Measurements from ENCODE around the gene TEX11.
"Not testable (repeated sequence)": the region's sequence is repeated elsewhere in the genome, so short reads cannot be mapped to it uniquely, and the experiment has no call there.

Gene TEX11

DNA sequence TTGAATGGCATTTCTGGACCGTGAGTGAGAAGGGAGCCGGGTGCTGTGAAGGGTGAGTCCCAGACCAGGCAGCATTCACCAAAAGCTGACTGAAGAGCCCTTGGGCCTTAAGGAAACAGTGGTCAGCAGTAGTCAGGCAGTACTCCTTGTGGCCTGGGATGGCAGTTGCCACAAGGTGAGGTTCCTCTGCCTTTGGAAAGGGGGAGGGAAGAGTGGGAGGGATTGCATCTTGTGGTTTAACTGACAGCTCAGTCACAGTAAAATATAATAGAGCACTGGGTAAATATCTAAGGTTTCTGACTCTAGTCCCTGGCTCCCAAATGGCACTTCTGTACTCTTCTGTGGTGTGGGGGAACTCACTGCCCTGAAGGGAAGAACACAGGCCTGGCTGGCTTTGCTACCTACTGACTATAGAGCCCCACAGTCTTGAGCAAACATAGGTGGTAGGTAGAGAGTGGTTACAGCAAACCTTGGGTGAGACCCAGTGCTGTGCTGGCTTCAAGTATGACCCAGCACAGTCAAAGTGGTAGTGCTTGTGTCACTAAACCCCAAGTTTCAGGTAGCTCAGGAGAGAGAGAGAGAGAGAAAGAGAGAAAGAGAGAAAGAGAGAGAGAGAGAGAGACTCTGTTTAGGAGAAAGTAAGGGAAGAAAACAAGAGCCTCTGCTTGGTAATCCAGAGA lies 154.2 kb downstream of the TEX11 start:
- DNase-seq: no peak

DNA sequence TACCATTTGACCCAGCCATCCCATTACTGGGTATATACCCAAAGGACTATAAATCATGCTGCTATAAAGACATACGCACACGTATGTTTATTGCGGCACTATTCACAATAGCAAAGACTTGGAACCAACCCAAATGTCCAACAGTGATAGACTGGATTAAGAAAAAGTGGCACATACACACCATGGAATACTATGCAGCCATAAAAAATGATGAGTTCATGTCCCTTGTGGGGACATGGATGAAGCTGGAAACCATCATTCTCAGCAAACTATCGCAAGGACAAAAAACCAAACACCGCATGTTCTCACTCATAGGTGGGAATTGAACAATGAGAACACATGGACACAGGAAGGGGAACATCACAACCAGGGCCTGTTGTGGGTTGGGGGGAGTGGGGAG lies 174.7 kb downstream of the TEX11 start:
- DNase-seq: not testable (repeated sequence)

DNA sequence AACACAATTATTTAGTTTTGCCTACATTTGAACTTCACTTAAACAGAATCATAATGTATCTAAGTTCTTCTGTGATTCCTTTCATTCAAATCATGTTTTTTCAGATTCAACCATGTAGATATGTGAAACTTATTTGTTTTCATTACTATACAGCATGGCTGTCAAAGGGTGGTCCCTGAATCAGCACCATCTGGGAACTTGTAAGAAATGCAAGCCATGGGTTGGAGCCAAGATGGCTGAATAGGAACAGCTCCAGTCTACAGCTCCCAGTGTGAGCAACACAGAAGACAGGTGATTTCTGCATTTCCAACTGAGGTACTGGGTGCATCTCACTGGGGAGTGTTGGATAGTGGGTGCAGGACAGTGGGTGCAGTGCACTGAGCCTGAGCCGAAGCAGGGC lies 180.6 kb downstream of the TEX11 start:
- DNase-seq: not testable (repeated sequence)

DNA sequence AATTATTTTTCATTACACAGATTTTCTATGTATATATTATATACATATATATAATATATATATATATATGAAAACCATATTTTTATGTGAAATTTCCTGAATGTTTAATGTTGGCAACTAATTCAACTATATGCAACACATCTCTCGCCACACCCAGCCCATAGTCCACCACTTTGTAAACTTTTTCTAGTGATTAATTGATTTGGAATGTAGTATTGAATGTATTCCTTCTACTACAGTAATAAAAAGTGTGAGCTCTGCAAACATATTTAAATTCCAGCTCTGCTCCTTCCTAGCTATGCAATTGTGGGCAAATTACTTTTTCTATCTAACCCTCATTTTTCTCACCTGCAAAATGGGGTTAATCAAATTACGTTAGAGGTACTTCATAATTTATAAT lies 187.8 kb downstream of the TEX11 start:
- DNase-seq: no peak

DNA sequence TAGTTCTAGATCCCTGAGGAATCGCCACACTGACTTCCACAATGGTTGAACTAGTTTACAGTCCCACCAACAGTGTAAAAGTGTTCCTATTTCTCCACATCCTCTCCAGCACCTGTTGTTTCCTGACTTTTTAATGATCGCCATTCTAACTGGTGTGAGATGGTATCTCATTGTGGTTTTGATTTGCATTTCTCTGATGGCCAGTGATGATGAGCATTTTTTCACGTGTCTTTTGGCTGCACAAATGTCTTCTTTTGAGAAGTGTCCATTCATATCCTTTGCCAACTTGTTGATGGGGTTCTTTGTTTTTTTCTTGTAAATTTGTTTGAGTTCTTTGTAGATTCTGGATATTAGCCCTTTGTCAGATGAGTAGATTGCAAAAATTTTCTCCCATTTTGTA lies 197.2 kb downstream of the TEX11 start:
- DNase-seq: not testable (repeated sequence)

DNA sequence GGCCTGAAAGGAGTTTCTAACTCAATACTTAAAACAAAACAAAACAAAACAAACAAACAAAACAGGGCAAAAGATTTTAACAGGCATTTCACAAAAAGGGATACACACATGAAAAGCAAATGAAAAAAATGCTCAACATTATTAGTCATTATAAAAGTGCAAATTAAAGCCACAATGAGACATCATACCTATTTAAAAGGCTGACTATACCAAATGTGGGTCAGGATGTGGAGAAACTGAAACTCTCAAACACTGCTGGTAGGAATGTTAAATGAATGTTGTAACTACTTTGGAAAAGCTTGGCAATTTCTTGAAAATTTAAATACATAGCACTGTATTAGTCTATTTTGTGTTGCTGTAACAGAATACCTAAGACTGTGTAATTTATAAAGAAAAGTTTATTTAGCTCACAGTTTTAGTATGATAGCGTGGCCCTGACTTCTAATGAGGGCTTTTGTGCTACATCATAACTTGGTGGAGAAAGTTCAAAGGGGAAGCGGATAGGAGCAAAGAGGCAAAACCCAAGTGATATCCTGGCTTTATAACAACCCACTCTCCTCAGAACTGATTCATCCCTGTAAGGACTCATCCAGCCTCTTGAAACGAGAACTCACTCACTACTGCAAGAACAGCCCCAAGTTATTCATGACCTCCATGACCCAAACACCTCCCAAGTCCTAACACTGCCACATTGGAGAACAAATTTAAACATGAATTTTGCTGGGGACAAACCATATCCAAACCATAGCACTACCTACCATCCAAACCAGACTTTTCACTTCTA lies 214.0 kb downstream of the TEX11 start:
- no peak for DNase-seq

DNA sequence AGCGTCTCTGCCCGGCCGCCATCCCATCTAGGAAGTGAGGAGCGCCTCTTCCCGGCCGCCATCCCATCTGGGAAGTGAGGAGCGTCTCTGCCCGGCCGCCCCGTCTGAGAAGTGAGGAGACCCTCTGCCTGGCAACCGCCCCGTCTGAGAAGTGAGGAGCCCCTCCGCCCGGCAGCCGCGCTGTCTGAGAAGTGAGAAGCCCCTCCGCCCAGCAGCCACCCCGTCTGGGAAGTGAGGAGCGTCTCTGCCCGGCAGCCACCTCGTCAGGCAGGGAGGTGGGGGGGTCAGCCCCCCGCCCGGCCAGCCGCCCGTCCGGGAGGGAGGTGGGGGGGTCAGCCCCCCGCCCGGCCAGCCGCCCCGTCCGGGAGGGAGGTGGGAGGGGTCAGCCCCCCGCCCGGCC lies 229.1 kb downstream of the TEX11 start:
- not testable (repeated sequence) for DNase-seq

DNA sequence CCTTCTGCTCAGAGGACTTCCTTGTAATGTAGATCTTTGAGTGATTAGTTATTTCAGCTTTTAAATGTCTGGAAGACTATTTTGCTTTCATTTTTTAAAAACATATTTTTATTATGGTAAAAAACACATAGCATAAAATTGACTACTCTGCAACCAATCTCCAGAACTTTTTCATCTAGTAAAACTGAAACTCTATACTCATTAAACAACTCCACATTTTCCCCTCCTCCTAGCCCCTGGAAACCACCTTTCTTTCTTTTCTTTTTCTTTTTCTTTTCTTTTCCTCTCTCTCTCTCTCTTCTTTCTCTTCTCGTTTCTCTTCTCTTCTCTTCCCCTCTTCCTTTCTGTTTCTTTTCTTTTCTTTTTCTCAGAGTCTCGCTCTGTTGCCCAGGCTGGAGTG lies 233.2 kb downstream of the TEX11 start:
- no peak for DNase-seq

DNA sequence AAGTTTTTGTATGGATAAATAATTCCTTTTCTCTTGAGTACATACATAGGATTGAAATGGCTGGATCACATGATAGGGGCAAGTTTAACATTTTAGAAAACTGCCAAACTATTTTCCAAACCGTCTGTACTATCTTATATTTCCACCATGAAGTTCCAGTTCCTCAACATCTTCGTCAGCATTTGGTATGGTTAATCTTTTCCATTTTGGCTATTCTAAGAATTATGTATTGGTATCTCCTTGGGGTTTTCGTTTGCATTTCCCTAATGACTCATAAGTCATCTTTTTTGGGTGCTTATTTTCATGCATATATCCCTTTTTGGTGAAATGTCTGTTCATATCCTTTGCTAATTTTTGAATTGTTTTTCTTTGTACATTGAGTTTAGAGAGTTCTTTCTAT lies 236.2 kb downstream of the TEX11 start:
- no peak for DNase-seq

DNA sequence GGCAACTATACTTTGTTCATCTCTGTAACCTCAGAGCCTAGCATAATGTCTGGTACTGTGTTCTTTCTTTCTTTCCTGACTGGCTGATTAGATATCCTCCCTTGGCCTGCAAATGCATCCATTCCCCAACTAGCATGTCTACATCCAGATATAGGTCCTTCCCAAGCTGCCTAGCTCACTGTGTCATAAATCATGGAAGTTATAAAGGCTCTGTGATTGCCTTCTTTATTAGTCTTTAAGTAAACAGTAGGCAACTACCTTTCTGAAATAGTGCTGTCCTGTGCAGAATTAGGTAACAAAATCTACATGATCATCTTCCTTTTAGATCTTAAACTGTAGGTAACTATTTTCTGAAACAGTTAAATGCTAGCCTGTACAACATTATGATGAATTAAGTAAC lies 239.4 kb downstream of the TEX11 start:
- DNase-seq: no peak

DNA sequence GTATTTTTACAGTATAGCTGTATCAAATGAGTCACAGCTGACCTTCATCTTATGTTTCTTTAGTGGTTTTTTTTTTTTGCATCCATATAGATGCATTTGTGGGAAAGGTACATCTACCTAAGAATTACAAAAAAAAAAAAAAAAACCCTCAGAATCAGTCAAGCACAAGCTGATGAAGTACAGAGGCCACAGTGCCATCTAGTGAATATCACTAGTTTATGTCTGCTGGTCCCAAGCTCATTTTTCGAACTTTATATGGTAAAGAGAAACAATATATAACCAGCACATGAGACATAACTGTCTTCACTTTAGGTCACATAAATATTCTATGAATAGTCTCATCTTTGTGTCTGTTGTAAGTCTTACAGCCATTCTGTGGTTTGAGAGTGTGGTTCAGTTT lies 243.8 kb downstream of the TEX11 start:
- no peak for DNase-seq

DNA sequence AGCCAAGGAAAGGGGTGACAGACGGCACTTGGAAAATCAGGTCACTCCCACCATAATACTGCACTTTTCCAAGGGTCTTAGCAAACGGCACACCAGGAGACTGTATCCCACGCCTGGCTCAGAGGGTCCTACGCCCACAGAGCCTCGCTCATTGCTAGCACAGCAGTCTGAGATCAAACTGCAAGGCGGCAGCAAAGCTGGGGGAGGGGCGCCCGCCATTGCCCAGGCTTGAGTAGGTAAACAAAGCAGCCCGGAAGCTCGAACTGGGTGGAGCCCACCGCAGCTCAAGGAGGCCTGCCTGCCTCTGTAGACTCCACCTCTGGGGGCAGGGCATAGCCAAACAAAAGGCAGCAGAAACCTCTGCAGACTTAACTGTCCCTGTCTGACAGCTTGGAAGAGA lies 247.4 kb downstream of the TEX11 start:
- DNase-seq: not testable (repeated sequence)

DNA sequence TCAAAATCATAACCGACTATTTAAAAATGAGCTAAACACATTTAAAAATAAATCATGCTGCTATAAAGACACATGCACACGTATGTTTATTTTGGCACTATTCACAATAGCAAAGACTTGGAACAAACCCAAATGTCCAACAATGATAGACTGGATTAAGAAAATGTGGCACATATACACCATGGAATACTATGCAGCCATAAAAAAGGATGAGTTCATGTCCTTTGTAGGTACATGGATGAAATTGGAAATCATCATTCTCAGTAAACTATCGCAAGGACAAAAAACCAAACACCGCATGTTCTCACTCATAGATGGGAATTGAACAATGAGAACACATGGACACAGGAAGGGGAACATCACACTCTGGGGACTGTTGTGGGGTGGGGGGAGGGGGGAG lies 251.0 kb downstream of the TEX11 start:
- DNase-seq: not testable (repeated sequence)

DNA sequence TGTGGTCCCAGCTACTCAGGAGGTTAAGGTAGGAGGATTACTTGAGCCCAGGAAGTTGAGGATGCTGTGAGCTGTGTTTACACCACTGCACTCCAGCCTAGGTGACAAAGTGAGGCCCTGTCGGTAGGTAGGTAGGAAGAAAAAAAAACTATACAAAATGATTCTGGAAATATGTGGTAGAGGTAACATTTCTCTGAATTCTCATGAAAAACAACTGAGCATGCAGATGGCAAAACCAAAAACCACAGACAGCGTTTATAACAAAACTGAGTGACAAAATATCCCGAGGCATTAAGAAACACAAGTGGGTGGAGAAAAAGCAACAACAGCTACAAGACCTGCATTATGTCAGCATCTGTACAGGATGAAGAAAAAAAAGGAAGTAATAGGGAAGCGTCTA lies 252.2 kb downstream of the TEX11 start:
- DNase-seq: no peak

DNA sequence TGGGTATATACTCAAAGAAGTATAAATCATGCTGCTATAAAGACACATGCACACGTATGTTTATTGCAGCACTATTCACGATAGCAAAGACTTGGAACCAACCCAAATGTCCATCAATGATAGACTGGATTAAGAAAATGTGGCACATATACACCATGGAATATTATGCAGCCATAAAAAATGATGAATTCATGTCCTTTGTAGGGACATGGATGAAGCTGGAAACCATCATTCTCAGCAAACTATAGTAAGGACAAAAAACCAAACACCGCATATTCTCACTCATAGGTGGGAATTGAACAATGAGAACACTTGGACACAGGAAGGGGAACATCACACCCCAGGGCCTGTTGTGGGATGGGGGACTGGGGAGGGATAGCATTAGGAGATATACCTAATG lies 260.6 kb downstream of the TEX11 start:
- DNase-seq: not testable (repeated sequence)

DNA sequence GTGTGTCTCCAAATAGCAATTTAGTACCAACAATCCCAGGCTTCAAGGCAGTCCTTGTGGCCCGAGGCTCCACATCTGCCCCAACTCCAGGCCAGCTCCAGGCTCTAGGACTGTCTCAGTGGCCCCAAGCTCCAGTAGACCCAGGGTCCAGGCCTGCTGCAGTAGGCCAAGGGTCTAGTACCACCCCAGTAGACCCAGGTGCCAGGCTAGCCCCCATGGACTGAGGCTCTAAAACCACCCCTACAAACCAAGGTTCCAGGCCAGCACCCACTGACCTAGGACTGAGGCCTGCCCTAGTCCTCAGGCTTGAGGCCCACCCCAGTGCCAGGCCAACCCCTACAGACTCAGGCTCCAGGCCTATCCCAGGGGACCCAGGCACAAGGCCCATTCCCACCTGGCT lies 272.3 kb downstream of the TEX11 start:
- no peak for DNase-seq

DNA sequence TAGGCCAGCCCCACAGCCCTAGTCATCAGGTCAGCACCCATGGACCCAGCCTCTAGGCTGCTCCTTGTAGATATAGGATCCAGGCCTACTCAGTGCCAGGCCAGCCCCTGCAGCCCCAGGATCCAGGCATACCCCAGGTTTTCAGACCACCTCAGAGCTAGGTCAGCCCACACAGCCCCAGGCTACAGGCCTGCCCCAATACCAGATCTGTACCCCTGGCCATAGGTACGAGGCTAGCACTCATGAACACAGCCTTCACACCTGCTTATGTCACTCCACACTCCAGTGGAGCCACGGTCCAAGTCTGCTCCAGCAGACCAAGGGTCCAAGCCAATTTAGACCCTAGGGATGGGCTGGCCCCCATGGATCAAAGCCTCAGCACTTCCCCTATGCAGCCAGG lies 272.8 kb downstream of the TEX11 start:
- no peak for DNase-seq

DNA sequence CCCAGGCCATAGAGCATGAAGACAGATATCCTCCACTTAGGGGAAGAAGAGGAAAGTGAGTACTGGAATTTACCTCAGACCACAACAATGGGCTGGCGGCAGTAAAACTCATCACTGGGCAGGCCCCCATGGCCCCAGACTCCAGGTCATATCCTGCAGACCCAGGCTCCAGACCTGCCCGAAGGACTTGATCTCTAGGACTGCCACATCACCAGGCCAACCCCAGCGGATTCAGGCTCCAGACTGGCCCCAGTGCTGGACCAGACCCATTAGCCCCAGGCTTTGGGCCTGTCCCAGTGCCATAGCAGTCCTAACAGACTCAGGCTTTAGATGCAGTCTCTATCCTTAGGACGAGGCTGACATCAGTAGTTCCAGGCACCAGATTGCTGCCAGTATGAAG lies 273.3 kb downstream of the TEX11 start:
- DNase-seq: no peak

DNA sequence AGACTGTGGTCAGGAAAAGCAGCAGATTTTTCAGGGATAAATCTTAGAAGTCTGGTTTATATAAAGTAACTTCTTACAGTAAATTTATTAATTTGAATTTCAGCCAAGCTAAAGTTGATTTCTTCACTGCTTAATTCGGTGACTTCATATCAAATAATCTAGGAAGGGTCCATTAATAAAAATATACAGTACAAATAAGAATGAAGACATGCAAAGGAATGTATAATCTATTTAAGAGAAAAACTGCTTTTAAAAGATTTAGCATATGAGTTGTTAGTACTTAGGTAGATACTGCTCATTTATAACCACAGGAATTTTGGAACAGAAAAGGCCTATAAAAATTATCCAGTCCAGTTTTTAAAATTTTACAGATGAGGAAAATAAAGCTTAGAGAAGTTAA lies 286.8 kb downstream of the TEX11 start:
- no peak for DNase-seq

DNA sequence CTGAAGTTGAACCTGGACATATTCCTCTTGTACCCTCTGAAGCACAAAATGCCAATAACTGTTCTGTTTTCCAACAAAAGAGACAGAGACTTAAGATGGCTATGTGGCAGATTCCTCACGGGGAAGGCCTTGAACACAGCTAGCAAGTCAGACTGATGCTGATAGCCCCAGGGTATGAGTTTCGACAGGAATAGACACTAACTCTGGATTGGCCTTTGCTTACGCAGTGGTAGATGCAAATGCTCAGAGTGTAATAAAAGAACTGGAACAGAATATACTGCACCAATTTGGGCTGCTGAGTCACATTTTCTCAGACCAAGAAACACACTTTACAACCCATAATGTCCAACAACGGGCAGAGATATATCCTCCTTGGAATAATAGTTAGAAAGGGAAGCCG lies 290.0 kb downstream of the TEX11 start:
- DNase-seq: no peak

DNA sequence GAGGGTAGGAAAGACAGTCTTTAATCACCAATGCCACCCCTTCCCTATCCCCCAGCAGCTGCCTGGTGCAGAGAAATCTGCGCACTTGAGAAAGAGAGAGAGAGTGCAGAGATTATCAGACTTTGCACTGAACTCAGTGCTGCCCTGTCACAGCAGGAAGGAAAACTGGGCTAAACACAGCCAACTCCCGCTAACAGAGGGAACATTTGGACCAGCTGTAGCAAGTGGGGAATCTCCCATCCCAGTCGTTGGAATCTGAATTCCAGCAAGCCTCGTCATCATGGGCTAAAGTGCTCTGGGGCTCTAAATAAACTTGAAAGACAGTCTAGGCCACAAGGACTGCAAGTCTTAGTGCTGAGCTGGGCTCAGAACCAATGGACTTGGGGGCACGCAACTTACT lies 295.2 kb downstream of the TEX11 start:
- DNase-seq: no peak

DNA sequence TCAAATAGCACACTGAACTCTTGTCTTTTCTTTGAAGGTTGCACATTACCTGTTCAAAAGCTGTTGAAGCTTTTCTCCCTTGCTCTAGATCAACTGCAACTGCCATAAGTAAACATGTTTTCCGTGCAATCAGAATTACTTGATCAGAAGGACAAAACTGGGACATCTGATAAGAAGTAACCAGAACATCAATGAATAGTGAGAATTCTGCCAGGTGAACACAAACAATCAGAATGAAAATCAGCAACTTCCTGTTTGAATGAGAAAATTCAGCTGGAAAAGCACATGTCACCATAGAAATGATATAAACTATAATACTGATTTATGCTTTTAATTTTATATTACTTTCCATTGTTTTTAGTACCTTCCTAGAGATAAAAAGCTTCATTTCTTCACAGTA lies 303.2 kb downstream of the TEX11 start:
- no peak for DNase-seq

DNA sequence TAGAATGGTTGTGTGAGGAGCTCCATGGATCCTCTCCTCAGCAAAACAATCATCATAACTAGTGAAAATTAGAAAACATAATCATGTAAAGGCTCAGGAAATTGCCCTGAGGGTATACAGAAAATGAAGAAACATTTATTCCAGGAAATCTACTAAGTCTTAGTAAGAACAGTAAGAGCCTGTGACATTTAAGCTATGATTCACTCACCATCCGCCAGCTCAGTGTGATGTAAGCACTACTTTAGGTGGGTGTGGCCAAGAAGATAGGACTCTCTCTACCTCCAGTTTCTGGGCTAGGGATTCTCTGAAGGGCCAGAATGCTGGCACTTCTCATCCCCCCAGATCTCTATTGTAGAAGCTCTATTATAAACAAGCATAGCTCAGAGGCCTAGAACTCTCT lies 316.4 kb downstream of the TEX11 start:
- no peak for DNase-seq

DNA sequence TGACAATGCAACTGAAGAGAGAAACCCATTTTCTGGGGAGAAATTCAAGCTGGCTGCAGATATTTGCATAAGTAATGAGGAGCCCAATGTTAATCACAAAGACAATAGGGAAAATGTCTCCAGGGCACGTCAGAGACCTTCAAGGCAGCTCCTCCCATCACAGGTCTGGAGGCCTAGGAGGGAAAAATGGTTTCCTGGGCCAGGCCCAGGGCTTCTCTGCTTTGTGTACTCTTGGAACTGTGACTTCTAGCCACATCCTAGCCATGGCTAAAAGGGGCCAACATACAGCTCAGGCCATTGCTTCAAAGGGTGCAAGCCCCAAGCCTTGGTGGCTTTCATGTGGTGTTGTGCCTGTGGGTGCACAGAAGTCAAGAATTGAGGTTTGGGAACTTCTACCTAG lies 321.4 kb downstream of the TEX11 start:
- DNase-seq: not testable (repeated sequence)

DNA sequence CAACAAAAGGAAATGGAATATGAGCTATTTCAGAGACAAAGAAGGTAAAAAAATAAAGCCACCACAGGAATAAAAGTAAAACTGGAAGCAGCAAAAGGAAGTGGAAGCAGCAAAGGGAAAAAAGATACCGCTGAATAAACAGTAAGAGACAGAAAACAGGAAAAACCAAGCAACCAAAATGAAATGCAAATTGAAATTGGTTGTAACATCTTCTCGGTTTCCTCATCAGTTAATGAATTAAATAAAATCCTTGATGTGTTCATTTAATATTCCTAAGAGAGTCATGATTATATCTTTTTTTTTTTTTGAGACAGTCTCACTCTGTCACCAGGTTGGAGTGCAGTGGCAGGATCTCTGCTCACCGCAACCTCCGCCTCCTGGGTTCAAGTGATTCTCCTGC lies 331.1 kb downstream of the TEX11 start:
- no peak for DNase-seq
